K562 (cell line): ENCODE measurements around the gene E2F7. TPM values are rescaled to one million over a fixed set of nuclear protein-coding genes. Genes with fewer than 3 reads are reported as not detected.

Experiments used
- ELF1 ChIP-seq: fragments of 200-800 bp; sonication (Bioruptor generic); IDR thresholded peaks from 2 replicates; pipeline ENCODE4 v1.6.1; 2016; ENCODE audit warnings: missing genetic modification characterization, missing compliant biosample characterization
- FOXA3 ChIP-seq, 2 experiments: fragments of 450-650 bp in 1 of 2; sonication (generic) in 1 of 2; formaldehyde crosslinking; IDR thresholded peaks in 1 of 2; conservative IDR thresholded peaks in 1 of 2; 2 replicates each; pipeline versions ENCODE4 v1.4.0 to v1.8.0; 2020 to 2022; ENCODE audit warnings: mild to moderate bottlenecking in 2 of 2, missing genetic modification reagents in 1 of 2
- FUS ChIP-seq: fragments of 200-400 bp; formaldehyde crosslinking; optimal IDR thresholded peaks from 2 replicates; pipeline ENCODE3; 2017; ENCODE audit warnings: low read depth, low read length
- GTF2F1 ChIP-seq: IDR thresholded peaks from 2 replicates; pipeline ENCODE4 v1.6.1; 2011; ENCODE audit warnings: low read depth, low read length, improper control_type of control experiment
- KHSRP ChIP-seq: fragments of 450-650 bp; IDR thresholded peaks from 2 replicates; pipeline ENCODE4 v1.6.1; 2017
- KLF6 ChIP-seq: fragments of 250-450 bp; sonication (Bioruptor Pico); IDR thresholded peaks from 2 replicates; pipeline ENCODE4 v1.4.0; 2020; ENCODE audit warnings: mild to moderate bottlenecking, moderate library complexity, borderline replicate concordance
- MCM3 ChIP-seq: fragments of 450-650 bp; IDR thresholded peaks from 2 replicates; pipeline ENCODE4 v1.6.1; 2016
- MEIS2 ChIP-seq: fragments of 450-650 bp; IDR thresholded peaks from 2 replicates; pipeline ENCODE4 v1.6.1; 2014; ENCODE audit warnings: mild to moderate bottlenecking; ENCODE audit not compliant: partially characterized antibody
- RAD51 ChIP-seq: fragments of 450-650 bp; IDR thresholded peaks from 2 replicates; pipeline ENCODE4 v1.7.1; 2016; ENCODE audit warnings: low read depth, mild to moderate bottlenecking, borderline replicate concordance
- RCOR1 ChIP-seq, 2 experiments: IDR thresholded peaks; 2 replicates each; pipeline ENCODE4 v1.6.1; 2012; ENCODE audit warnings: low read depth in 2 of 2, low read length in 2 of 2, borderline replicate concordance in 1 of 2, improper control_type of control experiment in 1 of 2
- SMARCA5 ChIP-seq: fragments of 450-650 bp; IDR thresholded peaks from 2 replicates; pipeline ENCODE4 v1.6.1; 2016
- STAG1 ChIP-seq: sonication (generic); formaldehyde crosslinking; IDR thresholded peaks from 2 replicates; pipeline ENCODE4 v1.5.0; 2020; ENCODE audit warnings: missing genetic modification reagents, borderline replicate concordance
- ZZZ3 ChIP-seq: fragments of 450-650 bp; IDR thresholded peaks from 2 replicates; pipeline ENCODE4 v1.6.1; 2016; ENCODE audit warnings: antibody characterized with exemption, mild to moderate bottlenecking, moderate library complexity
- polyA plus RNA-seq, 8 experiments: library from polyadenylated mRNA; depleted of rRNA in 4 of 8; stranded (reverse) in 5 of 8; unstranded in 3 of 8; fragments of >200 nt; fragmentation: Nextera tagmentation in 2 of 8; fragmentation: Illumina TruSeq in 1 of 8; extraction: Ambion mirVana in 2 of 8; extraction: Trizol in 1 of 8; gene quantifications; 2 replicates each; pipeline versions ENCODE4 v1.2.1 to v1.2.3, GENCODE V29; 2011 to 2014; ENCODE audit warnings: inconsistent platforms in 1 of 8, missing spikeins in 1 of 8
- total RNA-seq, 7 experiments: library from RNA; depleted of rRNA in 6 of 7; stranded (reverse); fragments of >200 nt in 6 of 7; fragmentation: Illumina TruSeq in 2 of 7; extraction: Trizol in 2 of 7; gene quantifications; 2 replicates each; pipeline versions ENCODE4 v1.2.1 to v1.2.3, GENCODE V29; 2011 to 2021; ENCODE audit warnings: low replicate concordance in 1 of 7
- TF ChIP-seq, protein P1 (sequence below), 2 experiments: fragments of 450-650 bp; IDR thresholded peaks; 2 replicates each; pipeline ENCODE4 v1.6.1; 2016; ENCODE audit warnings: mild to moderate bottlenecking in 2 of 2, borderline replicate concordance in 1 of 2, low read depth in 1 of 2, moderate library complexity in 1 of 2
- TF ChIP-seq, protein P2 (sequence below): IDR thresholded peaks from 3 replicates; pipeline ENCODE4 v1.6.1; 2011; ENCODE audit warnings: borderline replicate concordance, mild to moderate bottlenecking; ENCODE audit not compliant: insufficient read length, insufficient read depth
- TF ChIP-seq, protein P3 (sequence below): fragments of 250-450 bp; sonication (Bioruptor Pico); IDR thresholded peaks from 2 replicates; pipeline ENCODE4 v1.9.0; 2021; ENCODE audit warnings: mild to moderate bottlenecking, inconsistent platforms

E2F7 gene
- total and polyA plus RNA-seq, 9 of the 15 experiments (the other 6 are each of a cell fraction or from before 2014, with no cell fraction given), result 3.4 to 13.6 (median 8.1) TPM

DNA sequence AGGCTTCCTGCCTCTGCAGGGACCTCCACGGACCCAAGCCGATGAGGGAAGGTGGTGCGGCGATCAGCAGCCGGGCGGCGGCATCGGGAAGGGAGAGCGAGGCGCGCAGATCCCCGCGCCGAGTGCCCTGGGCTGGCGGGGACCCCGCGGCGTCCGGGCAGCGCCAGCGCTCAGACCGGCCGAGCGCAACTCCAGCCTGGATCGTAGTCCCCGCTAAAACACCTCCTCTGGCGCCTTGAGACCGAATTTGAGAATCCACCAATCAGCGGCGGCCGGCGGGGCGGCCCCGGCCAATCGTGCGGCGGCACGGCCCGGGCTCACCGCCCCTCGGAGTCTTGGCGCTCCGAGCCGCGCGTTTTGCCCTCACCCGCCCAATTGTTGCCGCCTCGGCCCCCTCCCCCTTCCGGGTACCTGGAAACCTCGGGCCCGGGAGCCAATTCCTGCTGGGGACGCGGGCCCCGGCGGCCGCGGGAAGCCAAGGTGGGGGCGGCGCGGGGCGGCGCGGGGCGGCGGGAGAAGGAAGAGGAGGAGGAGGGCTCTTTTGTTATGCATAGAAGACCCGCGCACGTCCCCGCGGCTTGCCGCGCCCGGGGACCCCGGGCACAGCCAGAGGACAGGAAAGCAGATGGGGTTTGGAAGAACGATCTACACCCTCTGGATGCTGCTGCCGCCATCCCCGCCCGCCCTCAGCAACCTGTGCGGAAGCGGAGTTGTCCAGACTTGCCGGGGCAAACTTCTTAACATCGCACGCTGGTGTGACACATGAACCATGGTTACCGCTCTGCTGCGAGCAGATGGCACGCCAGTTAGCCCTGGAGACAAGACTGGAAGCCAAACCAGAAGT is at the start of gene E2F7 (continued):
- TF ChIP-seq, protein P1, sequence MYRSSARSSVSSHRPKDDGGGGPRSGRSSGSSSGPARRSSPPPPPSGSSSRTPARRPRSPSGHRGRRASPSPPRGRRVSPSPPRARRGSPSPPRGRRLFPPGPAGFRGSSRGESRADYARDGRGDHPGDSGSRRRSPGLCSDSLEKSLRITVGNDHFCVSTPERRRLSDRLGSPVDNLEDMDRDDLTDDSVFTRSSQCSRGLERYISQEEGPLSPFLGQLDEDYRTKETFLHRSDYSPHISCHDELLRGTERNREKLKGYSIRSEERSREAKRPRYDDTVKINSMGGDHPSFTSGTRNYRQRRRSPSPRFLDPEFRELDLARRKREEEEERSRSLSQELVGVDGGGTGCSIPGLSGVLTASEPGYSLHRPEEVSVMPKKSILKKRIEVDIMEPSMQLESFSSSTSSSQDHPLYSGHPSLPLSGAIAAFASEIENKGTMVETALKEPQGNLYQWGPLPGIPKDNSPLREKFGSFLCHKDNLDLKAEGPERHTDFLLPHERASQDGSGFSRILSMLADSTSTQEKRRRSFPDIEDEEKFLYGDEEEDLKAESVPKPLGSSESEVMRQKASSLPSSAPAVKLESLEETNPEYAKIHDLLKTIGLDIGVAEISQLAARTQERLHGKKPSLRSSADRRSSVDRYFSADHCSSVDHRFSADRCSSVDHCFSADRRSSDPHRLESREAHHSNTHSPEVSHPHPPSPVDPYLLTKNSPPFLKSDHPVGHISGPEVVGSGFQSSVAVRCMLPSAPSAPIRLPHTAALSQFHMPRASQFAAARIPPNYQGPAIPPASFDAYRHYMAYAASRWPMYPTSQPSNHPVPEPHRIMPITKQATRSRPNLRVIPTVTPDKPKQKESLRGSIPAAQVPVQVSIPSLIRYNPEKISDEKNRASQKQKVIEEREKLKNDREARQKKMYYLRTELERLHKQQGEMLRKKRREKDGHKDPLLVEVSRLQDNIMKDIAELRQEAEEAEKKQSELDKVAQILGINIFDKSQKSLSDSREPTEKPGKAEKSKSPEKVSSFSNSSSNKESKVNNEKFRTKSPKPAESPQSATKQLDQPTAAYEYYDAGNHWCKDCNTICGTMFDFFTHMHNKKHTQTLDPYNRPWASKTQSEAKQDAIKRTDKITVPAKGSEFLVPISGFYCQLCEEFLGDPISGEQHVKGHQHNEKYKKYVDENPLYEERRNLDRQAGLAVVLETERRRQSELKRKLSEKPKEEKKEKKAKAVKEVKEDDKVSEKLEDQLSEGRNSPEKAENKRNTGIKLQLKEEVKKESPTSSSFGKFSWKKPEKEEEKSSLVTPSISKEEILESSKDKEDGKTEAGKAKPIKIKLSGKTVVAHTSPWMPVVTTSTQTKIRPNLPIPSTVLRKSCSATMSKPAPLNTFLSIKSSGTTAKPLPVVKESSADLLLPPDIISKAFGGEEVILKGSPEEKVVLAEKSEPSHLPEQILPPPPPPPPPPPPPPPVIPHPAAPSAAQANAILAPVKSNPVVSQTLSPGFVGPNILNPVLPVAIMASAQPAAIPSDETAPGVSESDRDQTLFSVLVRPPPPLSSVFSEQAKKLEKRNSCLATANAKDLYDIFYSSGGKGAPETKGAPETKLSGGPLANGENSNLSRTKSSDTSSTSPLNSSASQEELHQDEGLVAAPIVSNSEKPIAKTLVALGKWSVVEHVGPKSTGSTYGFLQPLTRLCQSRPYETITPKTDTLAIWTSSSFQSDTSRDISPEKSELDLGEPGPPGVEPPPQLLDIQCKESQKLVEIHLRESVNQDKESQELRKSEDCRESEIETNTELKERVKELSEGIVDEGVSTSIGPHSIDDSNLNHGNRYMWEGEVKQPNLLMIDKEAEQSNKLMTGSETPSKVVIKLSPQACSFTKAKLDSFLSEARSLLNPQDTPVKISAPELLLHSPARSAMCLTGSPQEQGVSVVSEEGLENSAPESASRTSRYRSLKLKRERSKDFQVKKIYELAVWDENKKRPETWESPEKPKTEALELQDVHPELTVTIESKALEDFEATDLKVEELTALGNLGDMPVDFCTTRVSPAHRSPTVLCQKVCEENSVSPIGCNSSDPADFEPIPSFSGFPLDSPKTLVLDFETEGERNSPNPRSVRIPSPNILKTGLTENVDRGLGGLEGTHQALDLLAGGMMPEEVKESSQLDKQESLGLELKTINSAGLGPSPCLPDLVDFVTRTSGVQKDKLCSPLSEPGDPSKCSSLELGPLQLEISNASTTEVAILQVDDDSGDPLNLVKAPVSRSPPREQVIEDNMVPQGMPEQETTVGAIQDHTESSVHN (IDR thresholded peaks at IDR 0.05; ENCODE audit: borderline replicate concordance in 1 of 2, low read depth in 1 of 2), result no peak
- TF ChIP-seq MEIS2 (no peak), RCOR1 (IDR thresholded peaks at IDR 0.05; ENCODE audit: borderline replicate concordance in 1 of 2, low read depth in 2 of 2, low read length in 2 of 2) (no peak; a peak in 1 of 4 replicates), ELF1 (tag) (peak; percentile 72; the same call in 1 of the 2 replicates), FUS (no peak), GTF2F1 (no peak), MCM3 (no peak), RAD51 (no peak), FOXA3 (CRISPR knock-in tag; conservative IDR thresholded peaks at IDR 0.05 in 1 of 2, IDR thresholded peaks at IDR 0.05 in 1 of 2) (no peak), KHSRP (no peak), ZZZ3 (no peak), KLF6 (CRISPR knock-in tag) (no peak), SMARCA5 (no peak), STAG1 (no peak)
- TF ChIP-seq, protein P2, sequence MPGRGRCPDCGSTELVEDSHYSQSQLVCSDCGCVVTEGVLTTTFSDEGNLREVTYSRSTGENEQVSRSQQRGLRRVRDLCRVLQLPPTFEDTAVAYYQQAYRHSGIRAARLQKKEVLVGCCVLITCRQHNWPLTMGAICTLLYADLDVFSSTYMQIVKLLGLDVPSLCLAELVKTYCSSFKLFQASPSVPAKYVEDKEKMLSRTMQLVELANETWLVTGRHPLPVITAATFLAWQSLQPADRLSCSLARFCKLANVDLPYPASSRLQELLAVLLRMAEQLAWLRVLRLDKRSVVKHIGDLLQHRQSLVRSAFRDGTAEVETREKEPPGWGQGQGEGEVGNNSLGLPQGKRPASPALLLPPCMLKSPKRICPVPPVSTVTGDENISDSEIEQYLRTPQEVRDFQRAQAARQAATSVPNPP, result no peak
- TF ChIP-seq, protein P3, sequence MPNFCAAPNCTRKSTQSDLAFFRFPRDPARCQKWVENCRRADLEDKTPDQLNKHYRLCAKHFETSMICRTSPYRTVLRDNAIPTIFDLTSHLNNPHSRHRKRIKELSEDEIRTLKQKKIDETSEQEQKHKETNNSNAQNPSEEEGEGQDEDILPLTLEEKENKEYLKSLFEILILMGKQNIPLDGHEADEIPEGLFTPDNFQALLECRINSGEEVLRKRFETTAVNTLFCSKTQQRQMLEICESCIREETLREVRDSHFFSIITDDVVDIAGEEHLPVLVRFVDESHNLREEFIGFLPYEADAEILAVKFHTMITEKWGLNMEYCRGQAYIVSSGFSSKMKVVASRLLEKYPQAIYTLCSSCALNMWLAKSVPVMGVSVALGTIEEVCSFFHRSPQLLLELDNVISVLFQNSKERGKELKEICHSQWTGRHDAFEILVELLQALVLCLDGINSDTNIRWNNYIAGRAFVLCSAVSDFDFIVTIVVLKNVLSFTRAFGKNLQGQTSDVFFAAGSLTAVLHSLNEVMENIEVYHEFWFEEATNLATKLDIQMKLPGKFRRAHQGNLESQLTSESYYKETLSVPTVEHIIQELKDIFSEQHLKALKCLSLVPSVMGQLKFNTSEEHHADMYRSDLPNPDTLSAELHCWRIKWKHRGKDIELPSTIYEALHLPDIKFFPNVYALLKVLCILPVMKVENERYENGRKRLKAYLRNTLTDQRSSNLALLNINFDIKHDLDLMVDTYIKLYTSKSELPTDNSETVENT (CRISPR knock-in tag), result peak; percentile 77; the same call in 1 of the 2 replicates
